ENCODE results near the gene PRRG4.
"Not testable (repeated sequence)": the region's sequence is repeated elsewhere in the genome, so short reads cannot be mapped to it uniquely, and the experiment has no call there.

The PRRG4 gene

GRCh38 chr11:32829680-32830412 is at the start of gene PRRG4:
PRRG4 (plus strand) TSS chr11:32829927; CDS start chr11:32830530, 603 bp downstream.
- H3K4me3 ChIP-seq (ENCODE audit: low read depth, low read length), result peak within 1 kb of the TSS; percentile 56

DNA sequence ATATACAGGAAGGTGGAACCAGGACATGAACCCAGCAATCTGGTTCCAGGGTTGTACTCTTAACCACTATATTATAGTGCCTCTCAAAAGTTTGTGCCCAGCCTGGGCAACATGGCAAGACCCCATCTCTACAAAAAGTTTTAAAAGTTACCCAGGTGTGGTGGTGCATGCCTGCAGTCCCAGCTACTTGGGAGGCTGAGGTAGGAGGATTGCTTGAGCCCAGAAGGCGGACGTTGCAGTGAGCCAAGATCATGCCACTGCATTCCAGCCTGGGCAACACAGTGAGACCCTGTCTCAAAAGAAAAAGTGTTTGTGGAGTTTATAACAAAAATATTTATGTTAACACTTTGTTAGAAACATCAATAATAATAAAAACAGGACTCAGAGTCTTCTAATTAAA is 48.9 kb upstream of the PRRG4 start:
- not testable (repeated sequence) for H3K4me3 ChIP-seq (ENCODE audit: low read depth, low read length)

DNA sequence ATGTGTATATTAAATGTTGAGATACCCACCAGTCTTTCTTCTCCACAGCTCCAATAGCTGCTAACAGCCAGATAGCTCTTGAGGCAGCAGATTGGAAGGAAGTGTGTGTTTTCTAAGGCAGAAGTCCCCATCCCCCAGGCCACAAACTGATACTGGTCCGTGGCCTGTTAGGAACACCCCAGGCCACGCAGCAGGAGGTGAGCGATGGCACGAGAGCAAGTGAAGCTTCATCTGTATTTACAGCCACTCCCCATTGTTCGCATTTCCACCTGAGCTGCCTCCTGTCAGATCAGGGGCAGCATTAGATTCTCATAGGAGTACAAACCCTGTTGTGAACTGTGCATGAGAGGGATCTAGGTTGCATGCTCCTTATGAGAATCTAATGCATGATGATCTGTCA is 48.0 kb upstream of the PRRG4 start:
- H3K4me3 ChIP-seq (ENCODE audit: low read depth, low read length), result no peak overlapping the region

DNA sequence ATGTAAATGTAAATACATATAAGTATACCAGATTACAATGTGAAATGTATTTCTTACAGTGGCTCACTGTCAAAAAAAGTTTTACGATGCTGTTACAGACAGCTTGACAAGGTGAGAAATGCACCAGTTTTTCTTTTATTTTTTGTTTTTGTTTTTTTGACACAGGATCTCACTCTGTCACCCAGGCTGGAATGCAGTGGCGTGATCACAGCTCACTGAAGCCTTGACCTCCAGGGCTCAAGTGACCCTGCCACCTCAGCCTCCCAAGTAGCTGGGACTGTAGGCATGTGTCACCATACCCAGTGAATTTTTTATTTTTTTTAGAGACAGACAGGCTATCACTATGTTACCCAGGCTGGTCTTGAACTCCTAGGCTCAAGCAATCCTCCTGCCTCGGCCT is 44.5 kb upstream of the PRRG4 start:
- H3K4me3 ChIP-seq (ENCODE audit: low read depth, low read length), result no peak overlapping the region

- H3K4me3 ChIP-seq (ENCODE audit: low read depth, low read length), result no peak overlapping the region
Measured at GRCh38 chr11:32786811-32787210, 42.9 kb upstream of the PRRG4 start.

DNA sequence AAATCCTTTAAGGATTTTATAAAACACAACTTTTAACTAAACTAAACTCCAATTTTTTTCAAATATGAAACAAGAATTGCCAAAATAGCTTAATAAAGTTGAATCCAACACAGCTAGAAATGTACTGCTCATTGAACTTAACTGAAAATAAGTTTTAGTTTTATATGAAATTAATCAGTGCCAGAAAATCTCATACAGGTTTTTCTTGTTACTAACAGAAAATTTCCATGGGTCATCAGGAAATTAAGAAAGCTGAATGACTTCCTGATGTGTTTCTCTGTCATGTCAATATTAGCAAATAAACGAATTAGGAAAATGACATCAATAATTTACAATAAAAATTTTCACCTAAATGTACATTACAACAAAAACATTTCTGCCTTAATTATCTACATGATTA is 38.8 kb upstream of the PRRG4 start:
- H3K4me3 ChIP-seq (ENCODE audit: low read depth, low read length), result no peak overlapping the region

DNA sequence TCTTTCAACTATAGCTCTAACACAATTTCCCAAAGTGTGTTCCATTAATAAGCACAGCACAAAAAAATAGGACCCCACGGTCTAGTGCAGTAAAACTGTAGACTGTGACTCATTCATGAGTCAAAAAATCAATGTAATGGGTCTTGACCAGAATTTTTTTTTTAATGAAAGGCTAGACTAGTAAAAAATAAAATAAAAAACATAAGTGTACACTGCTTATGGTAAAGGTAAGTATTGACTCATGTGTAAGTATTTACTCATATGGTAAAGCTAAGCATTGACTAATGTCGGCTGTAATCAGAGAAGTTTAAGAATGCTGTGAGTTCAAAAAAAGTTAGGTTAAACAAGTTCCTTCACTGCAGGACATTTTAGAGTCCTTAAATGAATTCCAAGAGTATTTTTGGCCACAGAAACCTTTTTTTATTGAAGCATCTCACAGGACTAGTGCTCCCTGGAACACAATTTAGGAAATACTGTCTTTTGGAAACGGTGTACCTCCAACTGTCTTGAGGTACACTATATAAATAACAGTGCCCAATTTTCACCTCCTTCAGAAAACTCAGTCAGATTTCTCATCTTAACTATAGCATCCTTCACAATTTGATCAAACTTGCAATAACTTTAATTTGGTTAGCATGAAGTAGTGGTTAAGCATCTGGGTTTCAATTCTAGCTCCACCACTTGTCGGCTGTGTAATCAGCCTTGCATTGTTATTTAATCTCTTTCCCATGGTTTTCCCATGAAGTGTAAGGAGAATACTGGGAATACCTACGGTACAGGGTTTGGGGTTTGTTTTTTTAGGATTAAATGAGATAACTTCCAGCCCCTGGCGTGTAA is 37.4 kb upstream of the PRRG4 start:
- H3K4me3 ChIP-seq (ENCODE audit: low read depth, low read length), result peak overlapping the region; percentile 13

GRCh38 chr11:32792948-32793475 is 36.7 kb upstream of the PRRG4 start:
- H3K4me3 ChIP-seq (ENCODE audit: low read depth, low read length), result peak overlapping the region; percentile 13

GRCh38 chr11:32794439-32794838 is 35.3 kb upstream of the PRRG4 start, which contains the start of gene CCDC73:
CCDC73 (minus strand) TSS chr11:32794662; CDS start chr11:32760243, 34,419 bp downstream.
- H3K4me3 ChIP-seq (ENCODE audit: low read depth, low read length), result no peak within 1 kb of the TSS

GRCh38 chr11:32796425-32796824 is 33.3 kb upstream of the PRRG4 start:
- H3K4me3 ChIP-seq (ENCODE audit: low read depth, low read length), result no peak overlapping the region

DNA sequence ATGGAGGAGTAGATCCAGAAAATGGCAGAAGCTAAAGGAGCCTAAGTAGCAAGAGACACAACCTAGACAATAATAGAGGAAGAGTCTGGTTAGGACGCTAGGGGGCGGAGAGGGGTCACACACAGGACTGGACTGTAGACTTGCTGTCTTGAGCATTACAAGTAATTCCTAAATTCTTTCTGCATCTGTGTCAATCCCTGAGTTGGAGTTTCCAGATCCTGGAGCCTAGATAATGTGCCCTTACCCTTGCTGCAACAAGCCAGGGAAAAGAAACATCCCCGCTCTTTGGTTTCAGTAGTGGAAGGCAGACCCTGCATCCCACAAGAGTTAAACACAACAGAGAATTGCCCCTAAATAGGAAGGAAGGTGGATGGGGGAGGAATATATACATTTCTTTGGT is 20.4 kb upstream of the PRRG4 start:
- no peak overlapping the region for H3K4me3 ChIP-seq (ENCODE audit: low read depth, low read length)

DNA sequence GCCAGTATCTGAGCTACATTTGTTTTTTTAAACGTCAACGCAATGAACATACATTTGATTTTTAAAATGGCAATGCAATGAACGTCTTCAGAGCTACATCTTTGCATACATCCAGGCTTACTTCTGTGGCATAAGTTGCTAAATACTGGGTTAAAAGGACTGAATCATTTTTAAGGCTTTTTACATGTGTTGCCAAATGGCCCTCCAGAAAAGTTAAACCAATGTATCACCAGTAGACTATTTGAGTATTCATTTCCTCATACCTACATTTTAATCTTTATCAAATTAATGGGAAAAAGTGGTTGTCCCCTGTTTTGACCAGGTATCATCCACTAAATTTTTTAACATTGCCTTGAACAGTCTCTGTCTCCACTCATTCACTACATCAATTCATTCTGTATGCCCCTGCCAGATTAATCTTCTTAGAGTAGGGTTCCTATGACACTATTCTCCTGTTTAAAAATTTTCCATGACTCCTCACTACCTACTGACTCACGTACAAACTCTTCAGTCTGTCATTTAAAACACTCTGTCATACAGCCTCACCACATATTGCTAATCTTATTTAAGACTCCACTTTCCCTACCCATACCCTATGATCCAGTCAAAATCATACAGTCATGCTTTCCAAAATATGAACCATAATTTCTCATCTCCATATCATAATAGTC is 12.4 kb upstream of the PRRG4 start:
- H3K4me3 ChIP-seq (ENCODE audit: low read depth, low read length), result no peak overlapping the region

- H3K4me3 ChIP-seq (ENCODE audit: low read depth, low read length), result no peak overlapping the region
Measured at GRCh38 chr11:32817852-32818183, 11.9 kb upstream of the PRRG4 start.

- H3K4me3 ChIP-seq (ENCODE audit: low read depth, low read length), result no peak overlapping the region
Measured at GRCh38 chr11:32819187-32819586, 10.5 kb upstream of the PRRG4 start.

- H3K4me3 ChIP-seq (ENCODE audit: low read depth, low read length), result no peak overlapping the region
Measured at GRCh38 chr11:32820497-32820896, 9.2 kb upstream of the PRRG4 start.

GRCh38 chr11:32821517-32821916 is 8.2 kb upstream of the PRRG4 start:
- no peak overlapping the region for H3K4me3 ChIP-seq (ENCODE audit: low read depth, low read length)

DNA sequence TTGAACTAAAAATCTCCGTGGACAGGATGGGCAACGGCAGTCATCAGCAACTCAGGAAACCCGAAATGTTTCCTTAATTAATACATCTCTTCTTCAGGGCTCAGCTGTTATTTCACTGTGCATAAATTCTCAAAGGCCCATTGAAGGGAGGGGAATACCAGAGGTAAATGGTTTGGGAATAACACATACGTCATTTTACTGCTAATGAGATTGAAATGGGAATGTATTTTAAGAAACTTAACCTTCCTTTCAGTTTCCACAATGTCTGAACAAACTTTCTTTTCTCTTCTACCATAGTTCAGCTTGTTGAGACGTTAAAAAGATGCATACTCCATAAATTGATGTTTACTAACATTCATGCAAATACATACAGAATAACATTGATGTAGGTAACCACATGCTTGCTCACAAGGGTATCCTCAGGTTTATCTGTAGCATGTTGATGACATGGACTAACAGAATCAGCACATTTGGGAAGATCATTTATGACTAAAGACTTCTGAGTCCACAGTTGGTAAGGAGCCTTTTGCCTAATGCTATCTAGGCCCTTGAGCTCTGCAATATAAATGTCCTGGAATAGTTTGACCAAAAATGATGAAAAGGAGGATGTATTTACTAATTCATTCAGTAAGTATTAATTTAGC is 7.7 kb upstream of the PRRG4 start:
- no peak overlapping the region for H3K4me3 ChIP-seq (ENCODE audit: low read depth, low read length)

DNA sequence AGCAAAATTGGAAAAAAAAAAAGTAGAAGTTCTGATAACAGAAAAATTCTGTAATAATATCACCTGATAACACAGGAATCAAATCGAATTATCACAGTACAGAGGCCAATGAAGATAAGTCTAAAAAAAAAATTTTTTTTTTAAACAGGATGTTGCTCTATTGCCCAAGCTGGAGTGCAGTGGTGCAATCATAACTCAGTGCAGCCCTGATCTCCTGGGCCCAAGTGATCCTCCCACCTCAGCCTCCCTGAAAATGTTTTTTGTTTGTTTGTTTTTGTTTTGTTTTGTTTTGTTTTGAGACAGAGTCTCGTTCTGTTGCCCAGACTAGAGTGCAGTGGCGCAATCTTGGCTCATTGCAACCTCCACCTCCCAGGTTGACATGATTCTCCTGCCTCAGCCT is 6.1 kb upstream of the PRRG4 start:
- not testable (repeated sequence) for H3K4me3 ChIP-seq (ENCODE audit: low read depth, low read length)

GRCh38 chr11:32826113-32826512 is 3.6 kb upstream of the PRRG4 start:
- H3K4me3 ChIP-seq (ENCODE audit: low read depth, low read length), result no peak overlapping the region

GRCh38 chr11:32827276-32827675 is 2.5 kb upstream of the PRRG4 start:
- no peak overlapping the region for H3K4me3 ChIP-seq (ENCODE audit: low read depth, low read length)

DNA sequence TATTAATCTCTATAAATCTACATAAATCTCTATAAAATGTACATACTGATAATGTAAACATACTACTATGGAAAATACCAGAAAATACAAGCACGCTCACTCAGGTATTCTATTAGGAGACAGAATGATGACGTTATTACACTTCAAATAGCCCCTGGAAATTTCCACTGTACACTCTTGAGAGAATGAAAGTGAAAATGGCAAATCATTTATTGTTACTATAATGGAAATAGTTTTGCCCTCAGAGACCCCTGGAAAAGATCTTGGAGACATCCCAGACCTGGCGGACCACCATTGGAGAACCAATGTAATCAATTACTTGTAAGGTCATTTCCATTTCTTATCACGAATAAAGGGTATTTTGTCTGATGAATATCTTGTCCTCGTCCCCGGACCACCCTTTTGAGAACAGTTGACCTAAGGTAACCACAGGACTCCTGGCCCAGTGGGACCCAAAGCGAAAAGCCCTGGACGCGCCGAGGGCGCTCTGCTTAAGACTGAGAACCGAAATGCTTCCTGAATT is 509 bp upstream of the PRRG4 start:
- peak overlapping the region; percentile 56 for H3K4me3 ChIP-seq (ENCODE audit: low read depth, low read length)
